ENCODE measurements around the gene AK5. TPM values are rescaled to one million over a fixed set of nuclear protein-coding genes. Genes with fewer than 3 reads are reported as not detected.

Gene AK5
- total RNA-seq, 1 donor from 2014 or later = not detected

- no peaks in the 10 kb centered on the region for H3K36me3 Mint-ChIP-seq (ENCODE audit: low read depth)
- no peak for TF ChIP-seq CTCF (IDR thresholded peaks at IDR 0.05)
- intact Hi-C loops (cut with micrococcal nuclease) = no loop called here
These were observed 270.8 kb downstream of the AK5 start for GRCh38 chr1:77552626-77553025.

GRCh38 chr1:77553568-77554291, 271.9 kb downstream of the AK5 start:
- H3K4me3 Mint-ChIP-seq = no peak overlapping the region
- DNase-seq (no peak), ATAC-seq (ENCODE audit: low read depth) (no peak)
- no peaks in the 10 kb centered on the region for H3K9me3 Mint-ChIP-seq
- no peak overlapping the region for H3K27ac Mint-ChIP-seq
- ChIA-PET POLR2A (no interaction called here), CTCF (no interaction called here)
- no peak for TF ChIP-seq CTCF (IDR thresholded peaks at IDR 0.05)
- no peaks in the 10 kb centered on the region for H3K27me3 Mint-ChIP-seq
- intact Hi-C loops (cut with micrococcal nuclease) = no loop called here
- H3K4me1 Mint-ChIP-seq = no peaks in the 10 kb centered on the region
- no peaks in the 10 kb centered on the region for H3K36me3 Mint-ChIP-seq (ENCODE audit: low read depth)

More at GRCh38 chr1:77552626-77553025, 270.8 kb downstream of the AK5 start:
- H3K4me3 Mint-ChIP-seq = no peak overlapping the region
- ChIA-PET CTCF (no interaction called here), POLR2A (no interaction called here)
- DNase-seq (no peak), ATAC-seq (ENCODE audit: low read depth) (no peak)
- no peak overlapping the region for H3K27ac Mint-ChIP-seq
- no peaks in the 10 kb centered on the region for H3K27me3 Mint-ChIP-seq
- H3K9me3 Mint-ChIP-seq = no peaks in the 10 kb centered on the region
- H3K4me1 Mint-ChIP-seq = no peaks in the 10 kb centered on the region

GRCh38 chr1:77556045-77556444, 274.2 kb downstream of the AK5 start:
- ChIA-PET CTCF (interaction anchor here (1.0 kb wide), 1 partner anchor 24 kb away, joined by 3 read pairs; no protein-coding TSS in a partner anchor), POLR2A (no interaction called here)
- TF ChIP-seq CTCF (IDR thresholded peaks at IDR 0.05) = no peak
- Mint-ChIP-seq H3K36me3 (ENCODE audit: low read depth) (peaks cover 6% of the 10 kb centered on the region), H3K9me3 (no peaks in the 10 kb centered on the region), H3K4me3 (no peak overlapping the region), H3K4me1 (no peaks in the 10 kb centered on the region), H3K27me3 (no peaks in the 10 kb centered on the region), H3K27ac (no peak overlapping the region)
- DNase-seq = no peak
- intact Hi-C loops (cut with micrococcal nuclease) = no loop called here
- no peak for ATAC-seq (ENCODE audit: low read depth)

- Mint-ChIP-seq H3K4me1 (no peaks in the 10 kb centered on the region), H3K36me3 (ENCODE audit: low read depth) (peaks cover 14% of the 10 kb centered on the region), H3K9me3 (no peaks in the 10 kb centered on the region), H3K27me3 (no peaks in the 10 kb centered on the region), H3K4me3 (no peak overlapping the region), H3K27ac (no peak overlapping the region)
- ChIA-PET POLR2A (no interaction called here), CTCF (no interaction called here)
- ATAC-seq (ENCODE audit: low read depth) = no peak
- TF ChIP-seq CTCF (IDR thresholded peaks at IDR 0.05) = no peak
- DNase-seq = no peak
- intact Hi-C loops (cut with micrococcal nuclease) = no loop called here
These were observed 275.2 kb downstream of the AK5 start for GRCh38 chr1:77557053-77557452.

GRCh38 chr1:77558591-77559164, 276.9 kb downstream of the AK5 start:
- H3K36me3 Mint-ChIP-seq (ENCODE audit: low read depth) = peaks cover 25% of the 10 kb centered on the region
- no peak for TF ChIP-seq CTCF (IDR thresholded peaks at IDR 0.05)
- CTCF ChIA-PET = interaction anchor here (1.4 kb wide), 1 partner anchor 25 kb away, joined by 3 read pairs; no protein-coding TSS in a partner anchor

More at GRCh38 chr1:77558591-77559164, 276.9 kb downstream of the AK5 start:
- Mint-ChIP-seq H3K9me3 (no peaks in the 10 kb centered on the region), H3K27ac (no peak overlapping the region), H3K27me3 (no peaks in the 10 kb centered on the region), H3K4me1 (no peaks in the 10 kb centered on the region), H3K4me3 (no peak overlapping the region)
- POLR2A ChIA-PET = no interaction called here
- DNase-seq (no peak), ATAC-seq (ENCODE audit: low read depth) (no peak)
- intact Hi-C loops (cut with micrococcal nuclease) = no loop called here

Data from activated B cell treated with CpG ODN at 0.5 μM for 24 hours (primary cell).